IMR-90 (cell line): ENCODE results near the gene MYF6. TPM values are rescaled to one million over a fixed set of nuclear protein-coding genes. Genes with fewer than 3 reads are reported as not detected.

ENCODE experiments used
- ATAC-seq: fragments of 200-7000 bp; cut with Tn5 transposase; 2 replicates; pipeline ENCODE4 v1.9.1; 2020; ENCODE audit warnings: low read depth, mild to moderate bottlenecking, moderate library complexity
- BruUV-seq: library from RNA; stranded (reverse); fragments of 400-500 nt; replicated peaks from 2 replicates; lab custom pipeline; 2021; lab: Mats Ljungman, UMichigan
- CTCF ChIA-PET: fragments of 300-600 bp; formaldehyde crosslinking; extraction: SDS; loops from one replicate; lab custom pipeline; 2021; ENCODE audit warnings: antibody characterized with exemption; lab: Yijun Ruan, JAX
- POLR2A ChIA-PET: fragments of 300-600 bp; sonication (Branson Sonifier 250); formaldehyde crosslinking; loops from one replicate; lab custom pipeline; 2022; ENCODE audit warnings: antibody characterized with exemption; ENCODE audit not compliant: unreplicated experiment; lab: Charles Lee
- DNase-seq: peaks from one replicate; pipeline ENCODE4 v3.0.0; 2013
- H2AFZ ChIP-seq: replicated peaks from 2 replicates; pipeline ENCODE3; 2013; ENCODE audit warnings: low read length, mild to moderate bottlenecking; ENCODE audit not compliant: poor library complexity
- H2AK5ac ChIP-seq: 2 replicates; pipeline ENCODE4 v1.6.1; 2013; ENCODE audit warnings: low read depth, low read length, inconsistent platforms
- H2AK9ac ChIP-seq: replicated peaks from 2 replicates; pipeline ENCODE3; 2013; ENCODE audit warnings: mild to moderate bottlenecking, low read depth, low read length, moderate library complexity; ENCODE audit not compliant: poor library complexity
- H2BK120ac ChIP-seq: 2 replicates; pipeline ENCODE4 v1.6.1; 2013; ENCODE audit warnings: low read depth, low read length, inconsistent platforms
- H2BK15ac ChIP-seq: 3 replicates; pipeline ENCODE4 v1.6.1; 2013; ENCODE audit warnings: low read depth, low read length, inconsistent platforms
- H2BK20ac ChIP-seq: 2 replicates; pipeline ENCODE4 v1.6.1; 2013; ENCODE audit warnings: low read depth, mild to moderate bottlenecking, inconsistent platforms, low read length, moderate library complexity
- H2BK5ac ChIP-seq: 2 replicates; pipeline ENCODE4 v1.6.1; 2013; ENCODE audit warnings: mild to moderate bottlenecking, low read depth, low read length, inconsistent platforms; ENCODE audit not compliant: poor library complexity, severe bottlenecking
- H3K14ac ChIP-seq: replicated peaks from 2 replicates; pipeline ENCODE4 v1.6.1; 2013; ENCODE audit warnings: low read depth, low read length, inconsistent platforms
- H3K18ac ChIP-seq: 2 replicates; pipeline ENCODE4 v1.6.1; 2013; ENCODE audit warnings: low read depth, low read length, control low read depth
- H3K23ac ChIP-seq: 2 replicates; pipeline ENCODE4 v1.6.1; 2013; ENCODE audit warnings: low read depth, low read length, inconsistent platforms
- H3K27ac ChIP-seq: 2 replicates; pipeline ENCODE4 v1.5.1; 2013; ENCODE audit warnings: mild to moderate bottlenecking, control low read depth, low read length; ENCODE audit not compliant: insufficient read depth
- H3K27me3 ChIP-seq: 2 replicates; pipeline ENCODE4 v1.6.1; 2013; ENCODE audit warnings: low read length; ENCODE audit not compliant: control insufficient read depth, insufficient read depth
- H3K36me3 ChIP-seq: 2 replicates; pipeline ENCODE4 v1.6.1; 2013; ENCODE audit warnings: low read length, mixed read lengths; ENCODE audit not compliant: control insufficient read depth, insufficient read depth
- H3K4ac ChIP-seq: 2 replicates; pipeline ENCODE4 v1.6.1; 2013; ENCODE audit warnings: low read depth, low read length, inconsistent platforms
- H3K4me1 ChIP-seq: 2 replicates; pipeline ENCODE4 v1.6.1; 2013; ENCODE audit warnings: low read length, mixed read lengths; ENCODE audit not compliant: control insufficient read depth, insufficient read depth
- H3K4me2 ChIP-seq: 2 replicates; pipeline ENCODE4 v1.6.1; 2013; ENCODE audit warnings: low read depth, mild to moderate bottlenecking, control low read depth, low read length, moderate library complexity
- H3K4me3 ChIP-seq: 2 replicates; pipeline ENCODE4 v1.5.1; 2013; ENCODE audit warnings: low read depth, mild to moderate bottlenecking, control low read depth, low read length, moderate library complexity; ENCODE audit not compliant: insufficient read depth
- H3K56ac ChIP-seq: 2 replicates; pipeline ENCODE4 v1.6.1; 2013; ENCODE audit warnings: low read length, inconsistent platforms; ENCODE audit not compliant: insufficient read depth; ENCODE audit errors: extremely low read depth
- H3K79me1 ChIP-seq, 2 experiments: 2 replicates each; pipeline ENCODE4 v1.6.1; 2013; ENCODE audit warnings: low read length in 2 of 2, inconsistent platforms in 1 of 2, low read depth in 1 of 2
- H3K9ac ChIP-seq: 2 replicates; pipeline ENCODE4 v1.6.1; 2013; ENCODE audit warnings: low read depth, low read length, control low read depth
- H3K9me1 ChIP-seq: 2 replicates; pipeline ENCODE4 v1.6.1; 2013; ENCODE audit warnings: low read length, inconsistent platforms; ENCODE audit not compliant: insufficient read depth
- H3K9me3 ChIP-seq: 2 replicates; pipeline ENCODE4 v1.6.1; 2013; ENCODE audit warnings: low read length; ENCODE audit not compliant: control insufficient read depth, insufficient read depth
- H4K20me1 ChIP-seq: 2 replicates; pipeline ENCODE4 v1.6.1; 2013; ENCODE audit warnings: low read length, inconsistent platforms; ENCODE audit not compliant: insufficient read depth
- H4K5ac ChIP-seq: 2 replicates; pipeline ENCODE4 v1.6.1; 2013; ENCODE audit warnings: mild to moderate bottlenecking, low read depth, low read length, control low read depth
- H4K8ac ChIP-seq, 2 experiments: 2 replicates each; pipeline ENCODE4 v1.6.1; 2013; ENCODE audit warnings: low read depth in 2 of 2, low read length in 2 of 2, control low read depth in 1 of 2, inconsistent platforms in 1 of 2
- H4K91ac ChIP-seq: 2 replicates; pipeline ENCODE4 v1.6.1; 2013; ENCODE audit warnings: low read depth, low read length, inconsistent platforms; ENCODE audit not compliant: insufficient read depth
- FOS ChIP-seq: fragments of 150-350 bp; IDR thresholded peaks from 2 replicates; pipeline ENCODE4 v1.6.1; 2016; ENCODE audit warnings: low read depth, low read length
- MXI1 ChIP-seq: IDR thresholded peaks from 2 replicates; pipeline ENCODE4 v1.6.1; 2012; ENCODE audit warnings: low read depth, mild to moderate bottlenecking, low read length, moderate library complexity, borderline replicate concordance
- POLR2A ChIP-seq: IDR thresholded peaks from 2 replicates; pipeline ENCODE4 v1.6.1; 2012; ENCODE audit warnings: mild to moderate bottlenecking, low read depth, low read length
- RAD21 ChIP-seq: IDR thresholded peaks from 2 replicates; pipeline ENCODE4 v1.6.1; 2012; ENCODE audit warnings: low read length, improper control_type of control experiment
- RCOR1 ChIP-seq: IDR thresholded peaks from 2 replicates; pipeline ENCODE4 v1.6.1; 2012; ENCODE audit warnings: mild to moderate bottlenecking, low read length, improper control_type of control experiment; ENCODE audit not compliant: insufficient replicate concordance
- WGBS, 2 experiments: methylation state at CpG; one replicate each; pipeline versions ENCODE4 v1.1.5 to v1.1.7; 2013; ENCODE audit warnings: missing lambda C conversion rate in 2 of 2; ENCODE audit not compliant: insufficient read length in 1 of 2; ENCODE audit errors: extremely low coverage in 2 of 2; 5-methylcytosine and 5-hydroxymethylcytosine counted together
- dilution Hi-C: fragments of 300-500 bp; cut with HindIII; formaldehyde crosslinking; loops from one replicate; pipeline ENCODE4 v1.14.3; 2018; ENCODE audit warnings: low sequenced_read_pairs; ENCODE audit not compliant: unreplicated experiment
- in situ Hi-C: fragments of 300-500 bp; cut with MboI; formaldehyde crosslinking; loops from 3 replicates; pipeline ENCODE4 v1.14.3; 2019; ENCODE audit warnings: low sequenced_read_pairs, inconsistent platforms, mixed read lengths
- intact Hi-C: fragments of 100-400 bp; cut with micrococcal nuclease; formaldehyde crosslinking; loops from 2 replicates; pipeline ENCODE4 v1.10.0; 2022
- polyA plus RNA-seq, 3 experiments: library from polyadenylated mRNA; depleted of rRNA; stranded (reverse); fragments of >200 nt; gene quantifications; 2 replicates each; pipeline ENCODE4 v1.2.3, GENCODE V29; 2012; ENCODE audit warnings: low replicate concordance in 1 of 3
- total RNA-seq: library from RNA; depleted of rRNA; stranded (reverse); fragments of >200 nt; gene quantifications from 2 replicates; pipeline ENCODE4 v1.2.3, GENCODE V29; 2012

The MYF6 gene
- total and polyA plus RNA-seq, 2 of the 4 experiments (the other 2 are of a cell fraction): not detected

DNA sequence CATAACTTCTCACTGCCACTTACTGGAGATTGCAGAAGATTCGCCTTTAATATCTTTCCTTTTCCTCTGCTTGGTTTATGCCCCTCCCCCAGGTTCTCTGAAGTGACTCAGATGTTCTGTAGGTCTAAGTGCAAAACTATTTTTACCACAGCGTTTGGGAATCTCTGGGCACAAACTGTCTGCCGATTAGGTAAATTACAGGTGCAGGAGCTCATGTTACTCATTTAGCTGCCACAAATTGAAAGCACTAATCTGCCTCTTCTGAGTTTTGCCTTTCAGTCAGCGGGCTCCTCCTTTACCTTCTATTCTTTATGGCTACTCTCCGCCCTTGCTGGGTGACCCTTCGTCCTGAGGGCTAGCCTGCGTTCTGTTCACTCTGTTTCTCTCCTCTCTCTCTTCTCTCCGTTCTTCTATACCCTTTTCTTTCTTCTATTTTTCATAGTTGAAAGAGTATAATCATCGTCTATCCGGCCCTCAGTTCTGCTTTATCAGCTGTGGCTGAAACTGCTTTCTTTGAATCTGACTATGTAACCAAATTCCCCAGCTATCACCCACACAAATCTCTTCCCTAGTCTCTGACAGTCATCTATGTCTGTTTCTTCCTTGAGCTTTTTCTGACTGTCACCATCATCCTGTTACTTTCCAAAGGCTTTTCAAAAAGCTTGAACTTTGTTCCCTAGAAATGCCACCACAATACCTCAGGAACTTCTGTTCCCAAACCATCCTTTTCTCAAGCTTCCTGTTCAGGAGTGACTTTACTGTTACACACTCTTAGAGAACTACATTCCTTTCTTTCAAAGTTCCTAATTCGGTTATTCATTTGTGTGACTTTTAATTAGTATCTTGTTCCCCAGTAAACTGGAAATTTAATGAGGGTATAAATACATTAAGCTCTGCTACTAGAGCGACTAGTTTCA is 4.3 kb upstream of the MYF6 start:
- TF ChIP-seq FOS (peak; percentile 44), POLR2A (no peak), RAD21 (no peak), RCOR1 (peak; percentile 70), MXI1 (no peak)
- peaks cover 2% of the 10 kb centered on the region; the same call in 1 of the 2 replicates for H3K4me1 ChIP-seq
- no peak overlapping the region for H2AK9ac ChIP-seq
- 0 out of 2 replicates have a peak overlapping the region, but pooled peaks have one; percentile 20 for H3K23ac ChIP-seq
- no peak overlapping the region for H2BK15ac ChIP-seq
- H4K5ac ChIP-seq: no peak overlapping the region; the same call in 1 of the 2 replicates
- no peaks in the 10 kb centered on the region for H3K79me1 ChIP-seq
- dilution Hi-C loops (no loop called here), in situ Hi-C loops (no loop called here), intact Hi-C loops (no loop called here)
- peak overlapping the region; percentile 60 for H2AFZ ChIP-seq
- H4K8ac ChIP-seq: peak overlapping the region in 1 of 2 experiments; percentile 57; a peak in 2 of 4 replicates
- H3K9me3 ChIP-seq: no peaks in the 10 kb centered on the region
- ATAC-seq: peak; percentile 89
- no peak overlapping the region for H2AK5ac ChIP-seq
- no TSS peak for BruUV-seq
- H2BK5ac ChIP-seq: no peak overlapping the region
- POLR2A ChIA-PET: no interaction called here
- WGBS, 2 experiments: 49% methylated on average over 4 of the region's 12 CpGs; no CpG with 5 or more reads in 1 of the 2 experiments
- peak overlapping the region; percentile 52 for H2BK120ac ChIP-seq
- H3K4me3 ChIP-seq: no peak overlapping the region; the same call in 1 of the 2 replicates
- H3K36me3 ChIP-seq: no peaks in the 10 kb centered on the region
- H2BK20ac ChIP-seq: 0 out of 2 replicates have a peak overlapping the region, but pooled peaks have one; percentile 20
- H3K18ac ChIP-seq: no peak overlapping the region; the same call in 1 of the 2 replicates
- no peaks in the 10 kb centered on the region for H4K20me1 ChIP-seq
- CTCF ChIA-PET: interaction anchor here (0.6 to 1.1 kb wide), 3 partner anchors 22 to 85 kb away, joined by 3 to 4 read pairs (median 3); no protein-coding TSS in a partner anchor
- no peaks in the 10 kb centered on the region for H3K27me3 ChIP-seq
- no peak overlapping the region for H4K91ac ChIP-seq
- DNase-seq: peak; percentile 77
- peak overlapping the region; percentile 70 for H3K4me2 ChIP-seq
- no peak overlapping the region for H3K56ac ChIP-seq
- H3K4ac ChIP-seq: no peak overlapping the region
- no peak overlapping the region for H3K14ac ChIP-seq
- no peak overlapping the region for H3K9ac ChIP-seq
- no peak overlapping the region for H3K27ac ChIP-seq
- H3K9me1 ChIP-seq: no peaks in the 10 kb centered on the region
